Keratinocyte (primary cell): ENCODE measurements around the gene KNG1. TPM values are rescaled to one million over a fixed set of nuclear protein-coding genes. Genes with fewer than 3 reads are reported as not detected.

Experiments
- DNase-seq: peaks from one replicate; pipeline ENCODE4 v3.0.0-alpha.2; 2011; ENCODE audit warnings: low read depth, missing footprints, low spot score
- FAIRE-seq: peaks from 2 replicates; lab custom pipeline; 2011; peaks lifted over from hg19 to GRCh38; lab: Jason Lieb, UNC
- H2AFZ ChIP-seq: 2 replicates; pipeline ENCODE4 v1.6.0; 2012; ENCODE audit warnings: low read length, control low read depth, inconsistent platforms; ENCODE audit not compliant: control insufficient read depth
- H3K27ac ChIP-seq: 2 replicates; pipeline ENCODE4 v1.5.1; 2011; ENCODE audit warnings: low read length; ENCODE audit not compliant: control insufficient read depth, insufficient read depth
- H3K27me3 ChIP-seq: 3 replicates; pipeline ENCODE4 v1.6.0; 2011; ENCODE audit warnings: low read length; ENCODE audit not compliant: control insufficient read depth, insufficient read depth; ENCODE audit errors: extremely low read depth
- H3K36me3 ChIP-seq, 2 experiments: 2 replicates in 1 of 2; 3 replicates in 1 of 2; pipeline ENCODE4 v1.5.1; 2011; ENCODE audit warnings: low read length in 2 of 2, mild to moderate bottlenecking in 1 of 2; ENCODE audit not compliant: control insufficient read depth in 2 of 2, insufficient read depth in 2 of 2; ENCODE audit errors: extremely low read depth in 1 of 2
- H3K4me1 ChIP-seq: 3 replicates; pipeline ENCODE4 v1.5.1; 2011; ENCODE audit warnings: low read length; ENCODE audit not compliant: control insufficient read depth, insufficient read depth; ENCODE audit errors: extremely low read depth
- H3K4me2 ChIP-seq: 3 replicates; pipeline ENCODE4 v1.6.0; 2011; ENCODE audit warnings: low read depth, low read length; ENCODE audit not compliant: control insufficient read depth, insufficient read depth; ENCODE audit errors: extremely low read depth
- H3K4me3 ChIP-seq, 3 experiments: fragments of 200-600 bp in 1 of 3; sonication (generic) in 1 of 3; 2 replicates in 2 of 3; 3 replicates in 1 of 3; pipeline ENCODE4 v1.5.1; 2011 to 2016; ENCODE audit warnings: low read length in 3 of 3, mild to moderate bottlenecking in 3 of 3, control low read depth in 2 of 3, inconsistent platforms in 1 of 3, low read depth in 1 of 3, mixed read lengths in 1 of 3, mixed run types in 1 of 3, moderate library complexity in 1 of 3; ENCODE audit not compliant: control insufficient read depth in 2 of 3, insufficient read depth in 2 of 3; ENCODE audit errors: extremely low read depth in 1 of 3
- H3K79me2 ChIP-seq: 2 replicates; pipeline ENCODE4 v1.6.0; 2012; ENCODE audit warnings: low read length; ENCODE audit not compliant: control insufficient read depth, insufficient read depth
- H3K9ac ChIP-seq: 3 replicates; pipeline ENCODE4 v1.6.0; 2011; ENCODE audit warnings: low read length; ENCODE audit not compliant: control insufficient read depth, insufficient read depth; ENCODE audit errors: extremely low read depth
- H3K9me1 ChIP-seq: 3 replicates; pipeline ENCODE4 v1.6.0; 2011; ENCODE audit warnings: low read length; ENCODE audit not compliant: control insufficient read depth, insufficient read depth; ENCODE audit errors: extremely low read depth
- H3K9me3 ChIP-seq: 2 replicates; pipeline ENCODE4 v1.5.1; 2012; ENCODE audit warnings: low read depth, low read length; ENCODE audit not compliant: control insufficient read depth
- H4K20me1 ChIP-seq: 3 replicates; pipeline ENCODE4 v1.6.0; 2011; ENCODE audit warnings: low read length; ENCODE audit not compliant: control insufficient read depth, insufficient read depth; ENCODE audit errors: extremely low read depth
- CTCF ChIP-seq, 3 experiments: IDR thresholded peaks in 1 of 3; conservative IDR thresholded peaks in 1 of 3; optimal IDR thresholded peaks in 1 of 3; 2 replicates in 2 of 3; 3 replicates in 1 of 3; pipeline versions ENCODE3 to v1.5.1; 2011; ENCODE audit warnings: low read length in 3 of 3, mild to moderate bottlenecking in 3 of 3, moderate library complexity in 2 of 3, control low read depth in 1 of 3, inconsistent platforms in 1 of 3; ENCODE audit not compliant: insufficient read depth in 2 of 3; ENCODE audit errors: extremely low read depth in 1 of 3
- EZH2 ChIP-seq: IDR thresholded peaks from one replicate; pipeline ENCODE4 v1.6.1; 2012; ENCODE audit warnings: inconsistent platforms, mild to moderate bottlenecking, low read length, moderate library complexity
- dilution Hi-C: fragments of 300-500 bp; cut with MboI; formaldehyde crosslinking; loops from one replicate; pipeline ENCODE4 v1.7.0; 2020; ENCODE audit warnings: low sequenced_read_pairs; ENCODE audit not compliant: extremely low pct_ligation_motif_present
- polyA plus RNA-seq, 5 experiments: library from polyadenylated mRNA; depleted of rRNA in 3 of 5; stranded (reverse) in 3 of 5; stranded (forward) in 1 of 5; unstranded in 1 of 5; fragments of >200 nt; gene quantifications; 1 replicate in 1 of 5; 2 replicates in 3 of 5; 3 replicates in 1 of 5; pipeline versions ENCODE4 v1.2.1 to v1.2.3, GENCODE V29; 2011 to 2012; ENCODE audit warnings: missing spikeins in 2 of 5, low read depth in 1 of 5, low replicate concordance in 1 of 5

KNG1 gene
- polyA plus RNA-seq, 1 donor (not counting 4 experiments of a cell fraction or from before 2014, with no cell fraction given) = not detected

GRCh38 chr3:186671051-186671450 is 46.1 kb upstream of the KNG1 start:
- Histone ChIP-seq H3K4me3 (no peak overlapping the region), H3K9me1 (no peaks in the 10 kb centered on the region), H2AFZ (no peak overlapping the region), H3K27me3 (no peaks in the 10 kb centered on the region), H3K4me1 (peaks cover 21% of the 10 kb centered on the region), H3K9ac (no peak overlapping the region), H3K27ac (no peak overlapping the region), H3K4me2 (no peak overlapping the region), H4K20me1 (no peaks in the 10 kb centered on the region), H3K9me3 (no peaks in the 10 kb centered on the region), H3K79me2 (no peaks in the 10 kb centered on the region), H3K36me3 (no peaks in the 10 kb centered on the region)
- FAIRE-seq = no peak
- no peak for TF ChIP-seq CTCF (optimal IDR thresholded peaks at IDR 0.05 in 1 of 3, IDR thresholded peaks at IDR 0.05 in 1 of 3, conservative IDR thresholded peaks at IDR 0.05 in 1 of 3; ENCODE audit: extremely low read depth in 1 of 3, insufficient read depth in 2 of 3, low read length in 3 of 3)
- TF ChIP-seq EZH2 = no peak
- dilution Hi-C loops = no loop called here
- DNase-seq = no peak

GRCh38 chr3:186678604-186679003 is 38.6 kb upstream of the KNG1 start:
- dilution Hi-C loops = no loop called here
- peaks cover 9% of the 10 kb centered on the region for H3K4me1 ChIP-seq
- no peaks in the 10 kb centered on the region for H4K20me1 ChIP-seq
- no peak overlapping the region for H3K27ac ChIP-seq
- no peak for TF ChIP-seq CTCF (optimal IDR thresholded peaks at IDR 0.05 in 1 of 3, IDR thresholded peaks at IDR 0.05 in 1 of 3, conservative IDR thresholded peaks at IDR 0.05 in 1 of 3; ENCODE audit: extremely low read depth in 1 of 3, insufficient read depth in 2 of 3, low read length in 3 of 3)
- TF ChIP-seq EZH2 = no peak
- FAIRE-seq = no peak
- no peak overlapping the region for H3K4me3 ChIP-seq
- no peaks in the 10 kb centered on the region for H3K9me3 ChIP-seq
- DNase-seq = no peak
- no peak overlapping the region for H3K4me2 ChIP-seq
- H3K9me1 ChIP-seq = no peaks in the 10 kb centered on the region
- no peaks in the 10 kb centered on the region for H3K36me3 ChIP-seq
- no peaks in the 10 kb centered on the region for H3K27me3 ChIP-seq
- no peaks in the 10 kb centered on the region for H3K79me2 ChIP-seq
- no peak overlapping the region for H2AFZ ChIP-seq
- no peak overlapping the region for H3K9ac ChIP-seq
